AG08395 (cell line): ENCODE measurements around the gene KRTAP4-2.
A peak's percentile ranks its signal among the peaks of the same experiment; 100 is the strongest.
"Not testable (repeated sequence)": the region's sequence is repeated elsewhere in the genome, so short reads cannot be mapped to it uniquely, and the experiment has no call there.

ENCODE experiments used
- DNase-seq: peaks from one replicate; pipeline ENCODE4 v3.0.0; 2012; ENCODE audit warnings: mixed read lengths, low spot score

Gene KRTAP4-2

DNA sequence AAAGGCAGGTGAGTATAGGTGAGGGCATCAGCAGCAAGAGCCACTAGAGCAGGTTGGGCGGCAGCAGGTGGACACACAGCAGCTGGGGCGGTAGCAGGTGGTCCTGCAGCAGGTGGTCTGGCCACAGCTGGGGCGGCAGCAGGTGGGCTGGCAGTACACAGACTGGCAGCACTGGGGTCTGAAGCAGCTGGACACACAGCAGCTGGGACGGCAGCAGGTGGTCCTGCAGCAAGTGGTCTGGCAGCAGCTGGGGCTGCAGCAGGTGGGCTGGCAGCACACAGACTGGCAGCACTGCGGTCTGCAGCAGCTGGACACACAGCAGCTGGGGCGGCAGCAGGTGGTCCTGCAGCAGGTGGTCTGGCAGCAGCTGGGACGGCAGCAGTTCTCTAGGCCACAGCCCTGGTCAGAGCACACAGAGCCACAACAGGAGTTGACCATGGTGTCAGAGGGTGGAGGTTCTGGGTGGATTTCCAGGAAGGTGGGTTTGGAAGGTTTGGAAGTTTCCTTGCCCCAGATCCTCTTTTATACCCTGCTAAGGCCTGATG is at the start of gene KRTAP4-2:
Gene KRTAP4-2 (minus strand): TSS at position 495 of the 545 bp plus-strand sequence. CDS start 57 bp downstream, at position 438.
- no peak for DNase-seq

DNA sequence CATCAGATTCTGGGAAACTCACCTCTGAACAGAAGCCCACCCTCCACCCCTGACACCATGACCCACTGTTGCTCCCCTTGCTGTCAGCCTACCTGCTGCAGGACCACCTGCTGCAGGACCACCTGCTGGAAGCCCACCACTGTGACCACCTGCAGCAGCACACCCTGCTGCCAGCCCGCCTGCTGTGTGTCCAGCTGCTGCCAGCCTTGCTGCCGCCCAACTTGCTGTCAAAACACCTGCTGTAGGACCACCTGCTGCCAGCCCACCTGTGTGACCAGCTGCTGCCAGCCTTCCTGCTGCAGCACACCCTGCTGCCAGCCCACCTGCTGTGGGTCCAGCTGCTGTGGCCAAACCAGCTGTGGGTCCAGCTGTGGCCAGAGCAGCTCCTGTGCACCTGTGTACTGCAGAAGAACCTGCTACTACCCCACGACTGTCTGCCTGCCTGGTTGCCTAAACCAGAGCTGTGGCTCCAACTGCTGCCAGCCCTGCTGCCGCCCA is 48.6 kb upstream of the KRTAP4-2 start, which contains the start of gene KRTAP9-2:
Gene KRTAP9-2 (plus strand): TSS at position 51 of the 498 bp plus-strand sequence. CDS start 7 bp downstream, at position 58.
- not testable (repeated sequence) for DNase-seq

DNA sequence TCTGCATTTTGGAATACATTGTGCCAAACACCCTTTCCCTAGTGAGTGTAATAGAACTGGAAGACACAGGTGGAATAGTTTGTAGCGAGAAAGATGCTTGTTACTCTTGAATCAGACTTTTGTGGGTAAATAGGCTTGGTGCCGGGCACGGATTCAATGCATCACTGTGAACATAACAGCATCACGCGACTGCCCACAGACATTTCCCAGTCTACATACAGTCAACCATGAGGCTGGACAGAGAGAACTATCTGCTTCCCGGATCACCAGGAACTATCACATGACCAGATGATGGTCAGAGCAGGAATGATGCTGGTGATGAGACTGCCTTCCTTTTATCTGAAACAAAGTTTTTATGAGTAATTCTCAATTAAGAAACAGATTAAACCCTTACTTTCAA is 48.0 kb upstream of the KRTAP4-2 start:
- DNase-seq, result no peak

DNA sequence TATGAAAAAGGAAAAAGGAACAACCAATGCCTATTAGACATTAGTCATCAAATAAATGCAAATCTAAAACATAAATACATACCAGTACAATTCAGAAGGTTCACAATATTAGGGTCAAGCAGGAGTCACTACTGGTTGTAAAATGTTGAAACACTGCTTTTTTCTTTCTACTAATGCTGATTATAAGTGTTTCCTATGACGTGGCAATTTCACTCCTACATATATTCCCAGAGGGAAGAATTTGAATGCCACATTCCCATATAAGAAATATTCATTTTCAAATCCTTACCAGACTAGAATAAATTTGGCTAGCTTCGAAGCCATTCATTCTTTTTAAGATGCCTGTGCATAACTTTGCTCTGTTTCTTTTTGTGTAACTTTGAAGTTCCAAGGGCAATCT is 45.8 kb upstream of the KRTAP4-2 start:
- no peak for DNase-seq

DNA sequence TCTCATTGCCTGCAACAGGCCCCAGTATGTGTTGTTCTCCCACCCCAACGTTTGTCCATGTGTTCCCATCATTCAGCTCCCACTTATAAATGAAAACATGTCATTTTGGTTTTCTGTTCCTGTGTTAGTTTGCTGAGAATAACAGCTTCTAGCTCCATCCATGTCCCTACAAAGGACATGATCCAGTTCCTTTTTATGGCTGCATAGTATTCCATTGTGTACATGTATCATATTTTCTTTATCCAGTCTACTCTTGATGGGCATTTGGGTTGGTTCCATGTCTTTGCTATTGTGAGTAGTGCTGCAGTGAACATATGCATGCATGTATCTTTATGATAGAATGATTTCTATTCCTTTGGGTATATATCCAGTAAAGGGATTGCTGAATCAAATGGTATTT is 37.7 kb upstream of the KRTAP4-2 start:
- no peak for DNase-seq

DNA sequence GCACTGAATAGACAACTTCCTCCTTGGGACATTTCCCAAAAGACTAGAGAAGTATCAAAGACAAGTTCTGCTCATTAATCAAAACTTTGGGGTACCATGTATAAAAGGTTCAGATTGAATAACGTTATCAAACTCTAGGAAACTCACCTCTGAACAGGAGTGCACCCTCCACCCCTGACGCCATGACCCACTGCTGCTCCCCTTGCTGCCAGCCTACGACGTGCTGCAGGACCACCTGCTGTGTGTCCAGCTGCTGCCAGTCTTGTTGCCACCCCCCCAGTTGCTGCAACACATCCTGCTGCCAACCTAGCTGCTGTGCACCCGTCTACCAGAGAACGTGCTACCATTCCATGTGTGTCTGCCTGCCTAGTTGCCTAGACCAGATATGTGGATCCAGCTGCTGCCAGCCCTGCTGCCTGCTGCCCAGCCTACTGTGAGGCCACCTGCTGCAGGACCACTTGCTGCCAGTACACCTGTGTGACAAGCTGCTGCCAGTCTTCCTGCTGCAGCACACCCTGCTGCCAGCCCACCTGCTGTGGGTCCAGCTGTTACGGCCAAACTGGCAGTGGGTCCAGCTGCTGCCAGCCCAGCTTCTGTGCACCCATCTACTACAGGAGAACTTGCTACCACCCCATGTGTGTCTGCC is 34.6 kb upstream of the KRTAP4-2 start:
- DNase-seq, result no peak

DNA sequence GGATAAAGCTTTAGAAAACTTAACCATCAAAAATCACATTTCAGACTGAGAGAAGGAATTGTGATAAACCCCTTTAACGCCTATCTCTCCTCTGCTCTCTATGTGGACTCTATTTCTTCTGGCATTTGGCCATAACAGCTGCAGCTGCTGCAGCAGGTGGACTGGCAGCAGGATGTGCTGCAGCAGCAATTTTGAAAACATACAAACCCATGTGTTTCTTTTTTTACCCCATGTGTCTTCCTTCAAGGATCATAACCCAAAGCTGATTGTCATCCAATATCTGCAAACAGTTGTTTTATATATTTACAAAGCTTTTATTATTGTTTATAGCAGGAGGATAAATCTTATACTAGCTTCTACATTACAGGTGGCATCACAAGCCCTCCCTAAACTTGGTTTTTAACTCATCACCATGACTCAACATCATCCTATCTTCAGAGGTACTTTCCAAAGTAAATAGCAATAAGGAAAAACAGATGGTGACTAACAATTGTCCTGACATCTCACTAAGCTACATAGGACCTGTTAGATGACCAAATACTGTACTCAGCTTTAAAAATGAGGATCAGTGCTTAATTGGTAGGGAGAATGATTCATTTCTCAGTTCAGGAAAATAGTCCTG is 33.9 kb upstream of the KRTAP4-2 start:
- DNase-seq, result peak; percentile 29

DNA sequence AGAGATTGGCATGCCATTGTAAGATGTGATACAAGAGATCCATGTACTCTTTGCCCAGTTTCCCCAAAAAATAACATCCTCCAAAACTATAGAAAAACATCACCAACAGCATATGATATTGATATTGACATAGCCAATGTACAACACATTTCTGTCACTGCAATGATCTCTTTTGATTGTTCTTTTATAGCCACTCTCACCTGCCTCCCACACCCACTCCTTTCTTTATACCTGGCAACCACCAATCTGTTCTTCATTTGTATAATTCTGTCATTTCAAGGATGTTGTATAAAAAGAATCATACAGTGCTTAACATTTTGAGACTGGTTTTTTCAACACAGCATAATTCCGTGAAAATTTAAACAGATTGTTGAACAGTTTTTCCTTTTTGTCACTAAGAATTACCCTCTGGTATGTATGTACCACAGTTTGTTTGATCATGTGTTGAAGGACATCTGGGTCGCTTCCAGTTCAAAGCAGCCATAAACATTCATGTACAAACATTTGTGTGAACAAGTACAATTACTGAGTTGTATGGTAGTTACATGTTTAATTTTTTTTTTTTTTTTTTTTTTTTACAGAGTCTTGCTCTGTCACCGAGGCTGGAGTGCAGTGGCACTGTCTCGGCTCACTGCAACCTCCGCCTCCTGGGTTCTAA is 21.5 kb upstream of the KRTAP4-2 start:
- DNase-seq, result no peak

DNA sequence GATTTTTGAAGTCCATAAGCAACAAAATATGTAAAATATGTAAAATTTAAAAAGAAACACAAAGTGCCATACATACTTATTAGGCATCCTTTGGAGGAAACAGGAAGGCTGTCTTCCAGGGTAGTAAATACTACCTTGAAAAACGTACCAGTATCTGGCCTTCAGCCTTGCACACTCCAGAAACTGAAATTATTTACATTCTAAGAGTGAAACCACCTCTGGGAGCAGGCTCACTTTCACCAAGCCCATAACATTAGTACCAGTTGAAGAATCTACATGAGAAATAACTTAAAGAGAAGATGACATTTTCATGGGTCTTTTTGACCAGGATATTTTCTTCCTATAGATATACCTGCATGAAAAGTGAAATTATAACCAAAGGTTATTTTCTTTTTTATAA is 18.0 kb upstream of the KRTAP4-2 start:
- no peak for DNase-seq

DNA sequence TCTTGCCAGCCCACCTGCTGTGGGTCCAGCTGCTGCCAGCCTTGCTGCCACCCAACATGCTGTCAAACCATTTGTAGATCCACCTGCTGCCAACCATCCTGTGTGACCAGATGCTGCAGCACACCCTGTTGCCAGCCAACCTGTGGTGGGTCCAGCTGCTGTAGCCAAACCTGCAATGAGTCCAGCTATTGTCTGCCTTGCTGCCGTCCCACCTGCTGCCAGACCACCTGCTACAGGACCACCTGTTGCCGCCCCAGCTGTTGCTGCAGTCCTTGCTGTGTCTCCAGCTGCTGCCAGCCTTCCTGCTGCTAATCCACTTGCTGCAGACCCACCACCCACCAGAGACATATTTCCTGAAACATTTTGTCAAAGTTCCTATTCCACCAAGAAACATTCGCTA is 12.3 kb upstream of the KRTAP4-2 start:
- no peak for DNase-seq

DNA sequence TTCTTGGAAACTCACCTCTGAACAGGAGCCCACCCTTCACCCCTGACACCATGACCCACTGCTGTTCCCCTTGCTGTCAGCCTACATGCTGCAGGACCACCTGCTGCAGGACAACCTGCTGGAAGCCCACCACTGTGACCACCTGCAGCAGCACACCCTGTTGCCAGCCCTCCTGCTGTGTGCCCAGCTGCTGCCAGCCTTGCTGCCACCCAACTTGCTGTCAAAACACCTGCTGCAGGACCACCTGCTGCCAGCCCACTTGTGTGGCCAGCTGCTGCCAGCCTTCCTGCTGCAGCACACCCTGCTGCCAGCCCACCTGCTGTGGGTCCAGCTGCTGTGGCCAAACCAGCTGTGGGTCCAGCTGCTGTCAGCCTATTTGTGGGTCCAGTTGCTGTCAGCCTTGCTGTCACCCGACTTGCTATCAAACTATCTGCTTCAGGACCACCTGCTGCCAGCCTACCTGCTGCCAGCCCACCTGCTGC is 11.9 kb upstream of the KRTAP4-2 start, which contains the start of gene KRTAP9-1:
Gene KRTAP9-1 (plus strand): TSS at position 51 of the 482 bp plus-strand sequence. CDS start 0 bp downstream, at position 51.
- DNase-seq, result not testable (repeated sequence)

DNA sequence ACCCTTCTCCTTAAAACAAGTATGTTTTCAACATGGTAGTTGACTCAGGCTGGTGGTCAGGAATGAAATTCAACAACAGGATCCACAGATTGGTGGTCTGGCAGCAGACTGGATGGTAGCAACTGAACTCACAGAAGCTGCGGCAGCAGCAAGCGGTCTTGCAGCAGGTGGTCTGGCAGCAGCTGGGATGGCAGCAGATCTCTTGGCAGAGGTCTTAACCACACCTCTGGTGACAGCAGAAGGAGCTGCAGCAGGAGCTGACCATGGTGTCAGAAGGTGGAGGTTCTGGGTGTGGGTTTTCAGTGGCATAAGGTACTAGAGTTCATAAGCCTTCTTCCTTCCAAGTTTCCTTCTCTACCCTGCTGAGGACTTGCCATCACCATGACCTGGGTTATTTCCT is 8.9 kb upstream of the KRTAP4-2 start:
- no peak for DNase-seq

DNA sequence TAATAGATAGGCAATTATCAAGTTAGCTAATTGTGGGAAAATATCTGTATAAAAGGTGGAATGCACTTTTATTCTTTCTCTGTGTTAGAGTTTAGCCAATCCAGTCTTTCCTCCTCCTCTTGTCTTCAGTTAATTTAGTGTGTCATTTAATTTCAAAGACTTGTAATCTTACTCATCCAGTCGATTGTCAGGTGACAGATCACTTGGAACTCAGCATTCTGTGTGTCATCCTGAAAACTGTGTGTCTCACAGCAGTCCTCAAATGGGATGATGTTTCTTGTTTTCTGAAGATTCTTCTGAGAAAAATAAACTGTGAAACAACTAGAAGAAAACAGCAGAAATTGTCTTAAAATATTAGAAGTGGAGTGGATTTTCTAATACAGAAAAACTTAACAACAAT is 7.0 kb upstream of the KRTAP4-2 start:
- DNase-seq, result no peak

DNA sequence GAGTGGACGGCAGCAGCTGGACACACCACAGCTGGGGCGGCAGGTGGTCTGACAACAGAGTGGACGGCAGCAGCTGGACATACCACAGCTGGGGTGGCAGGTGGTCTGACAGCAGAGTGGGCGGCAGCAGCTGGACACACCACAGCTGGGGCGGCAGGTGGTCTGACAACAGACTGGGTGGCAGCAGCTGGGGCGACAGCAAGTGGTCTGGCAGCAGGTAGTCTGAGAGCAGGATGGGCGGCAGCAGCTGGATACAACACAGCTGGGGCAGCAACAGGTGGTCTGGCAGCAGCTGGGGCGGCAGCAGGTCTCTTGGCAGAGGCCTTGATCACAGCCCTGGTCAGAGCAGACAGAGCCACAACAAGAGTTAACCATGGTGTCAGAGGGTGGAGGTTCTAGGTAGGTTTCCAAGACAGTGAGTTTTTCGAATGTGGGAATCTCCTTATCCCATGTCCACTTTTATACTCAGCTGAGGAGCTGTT is 6.5 kb upstream of the KRTAP4-2 start, which contains the start of gene KRTAP4-1:
Gene KRTAP4-1 (minus strand): TSS at position 432 of the 482 bp plus-strand sequence. CDS start 57 bp downstream, at position 375.
- no peak for DNase-seq

DNA sequence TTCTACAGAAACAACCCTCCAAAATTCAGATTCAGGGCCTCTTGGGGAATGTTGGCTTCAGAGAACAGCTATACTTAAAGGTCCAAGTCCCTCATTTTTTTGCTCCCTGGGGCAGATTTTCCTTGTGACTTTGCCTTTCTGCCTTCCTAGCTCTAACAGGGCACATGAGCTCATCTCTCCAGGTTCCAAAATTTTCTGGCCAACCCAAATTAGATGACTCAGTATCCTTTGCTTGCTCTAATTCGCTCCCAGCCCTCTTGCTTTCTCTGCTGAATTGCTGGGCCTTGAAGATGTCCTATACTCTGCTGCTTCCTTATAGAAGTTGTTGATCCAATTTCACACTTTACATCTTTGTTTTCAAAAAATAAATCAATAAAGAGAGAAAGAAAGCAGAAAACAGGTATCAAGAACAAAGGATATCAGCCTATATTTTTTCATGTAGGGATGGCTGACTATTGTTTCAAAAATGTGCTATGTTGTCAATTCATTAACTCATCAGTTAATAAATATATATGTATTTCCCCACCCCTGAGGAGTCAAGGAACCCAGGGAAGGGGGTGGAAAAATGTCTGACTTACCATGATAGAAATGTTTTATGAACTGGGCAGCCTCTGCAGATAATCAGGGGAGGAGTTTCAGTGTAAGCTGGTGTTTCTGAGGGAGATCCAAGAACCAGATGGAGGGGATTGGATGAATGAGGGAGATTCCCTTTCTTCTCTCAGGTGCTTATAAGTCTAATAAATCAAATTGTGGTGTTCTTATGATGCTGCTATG is 1.0 kb upstream of the KRTAP4-2 start:
- DNase-seq, result peak; percentile 60

DNA sequence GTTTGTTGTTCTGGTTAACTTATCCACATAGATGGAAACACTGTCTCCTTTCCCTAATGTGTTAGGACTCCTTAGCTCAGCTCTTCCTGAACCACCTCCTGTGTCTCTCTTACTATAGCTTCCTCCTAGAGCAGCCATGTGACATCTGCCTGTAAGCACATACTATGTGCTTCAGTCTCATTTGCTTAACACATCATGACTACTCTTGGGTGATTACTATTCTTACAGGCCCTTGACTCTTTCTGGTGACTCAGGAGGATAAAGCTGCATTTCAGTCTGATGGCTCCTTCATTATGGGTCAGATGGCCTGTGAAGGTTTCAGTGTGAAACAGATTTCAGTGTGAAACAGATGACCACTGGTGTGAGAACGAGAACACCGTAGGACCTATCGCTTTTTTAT is 320 bp upstream of the KRTAP4-2 start:
- DNase-seq, result peak; percentile 46

DNA sequence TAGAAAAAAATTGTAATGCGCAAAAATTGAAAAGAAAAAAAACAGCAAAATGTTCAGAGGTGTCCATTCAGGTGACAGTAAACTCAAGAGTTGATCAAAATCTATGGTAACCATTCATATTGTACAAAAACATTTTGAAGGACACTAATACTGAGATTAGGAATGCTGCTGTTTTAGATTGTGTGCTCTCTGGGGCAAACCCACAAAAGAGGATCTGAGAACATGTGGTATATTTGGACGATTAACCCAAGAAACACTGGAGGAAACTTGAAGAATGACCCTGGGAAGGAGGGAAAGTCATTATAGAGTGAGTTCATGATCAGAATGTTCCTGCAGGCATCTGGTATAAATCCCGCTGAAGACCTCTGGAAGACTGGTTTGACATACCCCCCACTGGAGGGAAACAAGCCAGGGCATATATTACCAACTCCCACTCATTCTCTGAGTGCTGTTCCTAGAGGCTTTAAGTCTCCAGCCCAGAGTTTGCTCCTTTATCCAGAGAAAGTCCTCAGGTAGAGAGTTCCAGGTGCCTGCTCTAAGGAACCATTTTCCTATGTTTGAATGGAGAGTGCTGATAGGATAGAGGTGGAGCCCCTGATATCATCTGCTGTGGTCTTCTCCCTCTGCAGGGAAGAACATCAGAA is 1.2 kb downstream of the KRTAP4-2 start:
- DNase-seq, result no peak

DNA sequence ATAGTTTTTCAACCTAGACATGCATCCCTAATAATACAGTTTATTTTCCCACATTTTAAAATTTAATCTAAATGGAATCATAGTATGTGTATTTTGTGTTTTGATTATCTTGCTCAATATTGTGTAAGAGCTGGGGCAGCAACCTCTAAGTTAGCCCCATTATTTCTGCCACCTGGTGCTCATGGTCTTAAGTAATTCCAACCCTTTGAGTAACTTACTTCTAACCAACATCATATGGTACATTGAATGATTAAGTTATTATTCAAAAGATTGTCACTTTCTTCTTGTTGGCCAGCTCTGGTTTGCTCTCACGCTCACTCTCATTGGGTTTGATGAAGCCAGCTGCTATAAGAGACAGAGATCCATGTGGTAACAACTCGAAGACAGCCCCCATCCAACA is 6.1 kb downstream of the KRTAP4-2 start:
- no peak for DNase-seq

DNA sequence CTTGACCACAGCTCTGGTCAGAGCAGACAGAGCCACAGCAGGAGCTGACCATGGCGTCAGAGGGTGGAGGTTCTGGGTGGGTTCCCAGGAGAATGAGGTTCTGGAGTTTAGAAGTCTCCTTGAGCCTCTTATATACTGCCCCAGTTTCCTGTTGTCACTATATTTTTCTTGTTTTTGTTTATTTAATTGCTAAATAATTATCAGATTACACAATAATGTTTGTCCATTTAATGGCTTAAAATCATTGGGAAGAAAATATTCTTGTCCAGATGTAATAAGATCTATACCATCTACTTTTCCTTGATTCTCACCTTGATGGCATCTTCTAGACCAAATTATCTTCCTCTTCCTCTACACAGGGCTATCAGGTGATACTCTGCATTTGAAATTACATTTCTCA is 9.9 kb downstream of the KRTAP4-2 start, which contains the start of gene KRTAP4-3:
Gene KRTAP4-3 (minus strand): TSS at position 101 of the 400 bp plus-strand sequence. CDS start 49 bp downstream, at position 52.
- no peak for DNase-seq

DNA sequence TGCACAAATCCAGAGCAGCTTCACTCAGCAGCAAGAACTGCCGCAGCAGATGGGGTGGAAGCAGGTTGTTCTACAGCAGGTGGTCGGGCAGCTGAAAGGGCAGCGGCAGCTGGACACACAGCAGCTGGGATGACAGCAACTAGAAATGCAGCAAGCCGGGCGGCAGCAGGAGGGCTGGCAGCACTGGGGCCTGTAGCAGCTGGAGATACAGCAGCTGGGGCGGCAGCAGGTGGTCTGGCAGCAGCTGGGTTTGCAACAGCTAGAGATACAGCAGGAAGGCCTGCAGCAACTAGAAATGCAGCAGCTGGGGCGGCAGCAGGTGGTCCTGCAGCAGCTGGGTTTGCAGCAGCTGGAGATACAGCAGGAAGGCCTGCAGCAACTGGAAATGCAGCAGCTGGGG is 10.5 kb downstream of the KRTAP4-2 start:
- DNase-seq, result no peak

DNA sequence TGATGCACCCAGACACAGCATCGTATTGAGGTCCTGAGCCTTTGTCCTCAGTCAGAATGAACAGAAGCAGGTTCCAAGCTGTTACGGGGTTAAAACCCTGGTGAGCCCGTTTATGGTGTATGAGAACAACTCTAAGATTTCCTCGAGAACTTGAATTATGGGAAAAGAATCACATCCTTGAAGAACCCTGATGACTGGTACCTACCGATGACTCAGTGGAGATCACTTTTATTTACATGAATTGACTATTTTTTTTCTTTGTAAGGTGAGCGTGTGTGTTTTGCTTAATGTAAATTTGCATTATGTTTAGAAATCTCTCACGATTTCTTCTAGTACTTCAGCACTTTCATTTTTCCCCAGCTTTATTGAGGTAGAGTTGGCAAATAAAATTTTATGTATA is 14.2 kb downstream of the KRTAP4-2 start:
- no peak for DNase-seq
